Measurements from ENCODE around the gene SLC6A18. TPM values are rescaled to one million over a fixed set of nuclear protein-coding genes. Genes with fewer than 3 reads are reported as not detected.

The SLC6A18 gene
- total and polyA plus RNA-seq, 2 of the 13 experiments (the other 11 are each of a cell fraction or from before 2014, with no cell fraction given): not detected

GRCh38 chr5:1291611-1292080, 66.5 kb downstream of the SLC6A18 start:
- intact Hi-C loops (cut with micrococcal nuclease; ENCODE audit: unreplicated experiment): no loop called here
- CTCF ChIA-PET (ENCODE audit: low intra/inter-chr PET ratio, low total read pairs): no interaction called here
- ATAC-seq: no peak
- H3K4me2 ChIP-seq (ENCODE audit: low read depth, low read length): no peak overlapping the region
- no peak overlapping the region for H3K9ac ChIP-seq (ENCODE audit: insufficient read depth, low read depth, low read length)
- no peaks in the 10 kb centered on the region for H3K79me2 ChIP-seq (ENCODE audit: insufficient read depth, low read length)
- DNase-seq (ENCODE audit: low spot score): no peak
- no peak for FAIRE-seq
- no peak overlapping the region for H3K27ac ChIP-seq (ENCODE audit: extremely low read length, insufficient read depth, low read length)
- 54% methylated on average over 19 of the region's 24 CpGs for WGBS (ENCODE audit: low lambda C conversion rate)
- peaks cover 15% of the 10 kb centered on the region for H3K4me1 ChIP-seq (ENCODE audit: insufficient read depth, low read length)
- peaks cover 4 to 15% of the 10 kb centered on the region in 2 experiments; a peak in 3 of 5 replicates for H3K27me3 ChIP-seq (ENCODE audit: control insufficient read depth in 1 of 2, insufficient read depth in 2 of 2, low read length in 2 of 2)
- no TSS peak for BruUV-seq (replicated peaks)
- in situ Hi-C loops (cut with HindIII; ENCODE audit: extremely low pct_ligation_motif_present, low pct_unique_long_range_greater_than_20kb): no loop called here
- POLR2A ChIA-PET: no interaction called here
- H3K36me3 ChIP-seq (replicated peaks in 1 of 2; ENCODE audit: control insufficient read depth in 1 of 2, insufficient read depth in 2 of 2, low read length in 2 of 2): no peaks in the 10 kb centered on the region
- TF ChIP-seq MAFK (conservative IDR thresholded peaks at IDR 0.05 in 1 of 2, IDR thresholded peaks at IDR 0.05 in 1 of 2; ENCODE audit: low read length in 2 of 2) (0 out of 4 replicates have a peak, but pooled peaks have one; percentile 11 to 36), MIXL1 (CRISPR knock-in tag; IDR thresholded peaks at IDR 0.05) (no peak)
- no peak overlapping the region for H2AFZ ChIP-seq (ENCODE audit: low read length)
- no peaks in the 10 kb centered on the region for H3K9me3 ChIP-seq (ENCODE audit: low read length)
- no peak overlapping the region for H3K4me3 ChIP-seq (replicated peaks in 1 of 3; ENCODE audit: insufficient read depth in 1 of 3, low read depth in 2 of 3, low read length in 3 of 3)
- no peaks in the 10 kb centered on the region for H4K20me1 ChIP-seq (ENCODE audit: insufficient read depth, low read length)

GRCh38 chr5:1292139-1292538, 67.0 kb downstream of the SLC6A18 start:
- TSS peak; percentile 51 for BruUV-seq (replicated peaks)
- no peak overlapping the region for H3K27ac ChIP-seq (ENCODE audit: extremely low read length, insufficient read depth, low read length)
- no peak overlapping the region for H3K9ac ChIP-seq (ENCODE audit: insufficient read depth, low read depth, low read length)
- no peaks in the 10 kb centered on the region for H3K9me3 ChIP-seq (ENCODE audit: low read length)
- H3K4me3 ChIP-seq (replicated peaks in 1 of 3; ENCODE audit: insufficient read depth in 1 of 3, low read depth in 2 of 3, low read length in 3 of 3): no peak overlapping the region
- TF ChIP-seq STAG1 (CRISPR knock-in tag; IDR thresholded peaks at IDR 0.05) (0 out of 2 replicates have a peak, but pooled peaks have one; percentile 4), REPIN1 (CRISPR knock-in tag; IDR thresholded peaks at IDR 0.05; ENCODE audit: borderline replicate concordance, low read depth) (no peak), KLF9 (CRISPR knock-in tag; IDR thresholded peaks at IDR 0.05; ENCODE audit: low read depth) (no peak), TEAD3 (CRISPR knock-in tag; optimal IDR thresholded peaks at IDR 0.05; ENCODE audit: borderline replicate concordance) (no peak)
- ChIA-PET CTCF (ENCODE audit: low intra/inter-chr PET ratio, low total read pairs) (no interaction called here), POLR2A (no interaction called here)
- no peak for DNase-seq (ENCODE audit: low spot score)
- H3K27me3 ChIP-seq (ENCODE audit: control insufficient read depth in 1 of 2, insufficient read depth in 2 of 2, low read length in 2 of 2): peaks cover 5 to 17% of the 10 kb centered on the region in 2 experiments; a peak in 3 of 5 replicates
- no peaks in the 10 kb centered on the region for H3K79me2 ChIP-seq (ENCODE audit: insufficient read depth, low read length)
- H3K36me3 ChIP-seq (replicated peaks in 1 of 2; ENCODE audit: control insufficient read depth in 1 of 2, insufficient read depth in 2 of 2, low read length in 2 of 2): no peaks in the 10 kb centered on the region
- intact Hi-C loops (cut with micrococcal nuclease; ENCODE audit: unreplicated experiment) (no loop called here), in situ Hi-C loops (cut with HindIII; ENCODE audit: extremely low pct_ligation_motif_present, low pct_unique_long_range_greater_than_20kb) (no loop called here)
- no peak overlapping the region for H2AFZ ChIP-seq (ENCODE audit: low read length)
- FAIRE-seq: no peak
- H4K20me1 ChIP-seq (ENCODE audit: insufficient read depth, low read length): no peaks in the 10 kb centered on the region
- H3K4me2 ChIP-seq (ENCODE audit: low read depth, low read length): no peak overlapping the region
- peaks cover 18% of the 10 kb centered on the region for H3K4me1 ChIP-seq (ENCODE audit: insufficient read depth, low read length)
- ATAC-seq: no peak
- 67% methylated on average over 5 of the region's 6 CpGs for WGBS (ENCODE audit: low lambda C conversion rate)

All from HepG2 (cell line).